ENCODE measurements around the gene CCDC187. TPM values are rescaled to one million over a fixed set of nuclear protein-coding genes. Genes with fewer than 3 reads are reported as not detected.

CCDC187 gene
- total RNA-seq, 2 donors from 2014 or later, result 0.30 to 0.48 TPM

DNA sequence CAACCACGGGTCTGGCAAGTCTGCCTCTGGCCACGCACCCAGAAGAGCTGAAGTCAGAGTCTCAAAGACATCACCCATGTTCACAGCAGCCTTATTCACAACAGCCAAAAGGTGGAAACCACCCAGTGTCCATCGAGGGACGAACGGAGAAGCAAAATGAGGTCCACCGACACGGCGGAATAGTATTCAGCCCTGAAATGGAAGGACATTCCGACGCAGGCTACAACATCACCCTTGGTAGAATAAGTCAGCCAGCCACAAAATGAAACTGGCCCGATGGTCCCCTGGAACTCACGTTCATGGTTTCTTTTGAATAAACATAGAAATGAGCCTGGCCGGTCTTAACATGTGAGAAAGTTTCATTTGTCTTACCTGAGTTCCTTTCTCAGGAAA lies 16.9 kb downstream of the CCDC187 start:
- intact Hi-C loops (cut with DNase I), result loop anchor here (10.0 kb wide), 1 partner anchor 112 kb away; no protein-coding TSS in a partner anchor
- TF ChIP-seq, protein P1, sequence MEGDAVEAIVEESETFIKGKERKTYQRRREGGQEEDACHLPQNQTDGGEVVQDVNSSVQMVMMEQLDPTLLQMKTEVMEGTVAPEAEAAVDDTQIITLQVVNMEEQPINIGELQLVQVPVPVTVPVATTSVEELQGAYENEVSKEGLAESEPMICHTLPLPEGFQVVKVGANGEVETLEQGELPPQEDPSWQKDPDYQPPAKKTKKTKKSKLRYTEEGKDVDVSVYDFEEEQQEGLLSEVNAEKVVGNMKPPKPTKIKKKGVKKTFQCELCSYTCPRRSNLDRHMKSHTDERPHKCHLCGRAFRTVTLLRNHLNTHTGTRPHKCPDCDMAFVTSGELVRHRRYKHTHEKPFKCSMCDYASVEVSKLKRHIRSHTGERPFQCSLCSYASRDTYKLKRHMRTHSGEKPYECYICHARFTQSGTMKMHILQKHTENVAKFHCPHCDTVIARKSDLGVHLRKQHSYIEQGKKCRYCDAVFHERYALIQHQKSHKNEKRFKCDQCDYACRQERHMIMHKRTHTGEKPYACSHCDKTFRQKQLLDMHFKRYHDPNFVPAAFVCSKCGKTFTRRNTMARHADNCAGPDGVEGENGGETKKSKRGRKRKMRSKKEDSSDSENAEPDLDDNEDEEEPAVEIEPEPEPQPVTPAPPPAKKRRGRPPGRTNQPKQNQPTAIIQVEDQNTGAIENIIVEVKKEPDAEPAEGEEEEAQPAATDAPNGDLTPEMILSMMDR (IDR thresholded peaks at IDR 0.05), result no peak
- no peak overlapping the region for H3K9ac ChIP-seq (ENCODE audit: low read depth in 2 of 2, low read length in 2 of 2)
- H3K9me3 ChIP-seq, result no peaks in the 10 kb centered on the region
- peaks cover 5% of the 10 kb centered on the region for H3K4me1 ChIP-seq
- H3K27me3 ChIP-seq, result no peaks in the 10 kb centered on the region
- no peak overlapping the region for H3K4me3 ChIP-seq
- no peak overlapping the region for H3K27ac ChIP-seq
- DNase-seq, result no peak
- H3K36me3 ChIP-seq, result no peaks in the 10 kb centered on the region

DNA sequence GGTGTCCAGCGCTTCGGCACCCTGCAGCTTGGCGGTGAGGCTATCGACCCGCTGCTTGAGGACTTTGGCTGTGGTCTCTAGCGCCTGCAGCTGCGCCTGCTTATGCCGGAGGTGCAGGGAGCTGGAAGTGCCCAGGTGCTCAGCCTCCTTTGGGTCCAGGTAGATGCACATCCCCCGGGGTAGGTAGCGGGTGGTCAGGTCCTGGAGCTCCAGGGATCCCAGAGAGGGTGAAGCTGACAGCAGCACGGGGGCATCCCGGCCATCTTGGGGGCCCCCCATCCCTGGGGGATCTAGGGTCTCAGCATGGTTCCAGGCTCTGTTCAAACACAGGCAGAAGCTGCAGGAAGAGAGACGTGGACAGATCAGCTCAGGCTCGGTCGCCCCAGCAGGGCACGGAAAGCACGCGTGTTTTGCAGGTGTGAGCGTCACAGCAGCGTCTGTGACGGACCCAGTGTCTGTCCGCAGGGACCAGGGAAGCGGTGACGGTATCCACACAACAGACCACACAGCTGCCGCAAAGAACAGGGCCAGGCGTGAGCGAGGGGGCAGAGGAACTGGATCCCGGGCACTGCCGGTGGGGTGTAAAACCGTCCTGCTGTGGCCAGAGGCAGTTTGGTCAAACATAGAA lies 17.4 kb downstream of the CCDC187 start:
- TF ChIP-seq, protein P1 (IDR thresholded peaks at IDR 0.05), result no peak
- intact Hi-C loops (cut with DNase I), result loop anchor here (10.0 kb wide), 1 partner anchor 112 kb away; no protein-coding TSS in a partner anchor
- DNase-seq, result no peak
- Histone ChIP-seq H3K27ac (no peak overlapping the region), H3K4me1 (peaks cover 5% of the 10 kb centered on the region), H3K9ac (ENCODE audit: low read depth in 2 of 2, low read length in 2 of 2) (no peak overlapping the region), H3K36me3 (no peaks in the 10 kb centered on the region), H3K4me3 (no peak overlapping the region), H3K27me3 (no peaks in the 10 kb centered on the region), H3K9me3 (no peaks in the 10 kb centered on the region)

DNA sequence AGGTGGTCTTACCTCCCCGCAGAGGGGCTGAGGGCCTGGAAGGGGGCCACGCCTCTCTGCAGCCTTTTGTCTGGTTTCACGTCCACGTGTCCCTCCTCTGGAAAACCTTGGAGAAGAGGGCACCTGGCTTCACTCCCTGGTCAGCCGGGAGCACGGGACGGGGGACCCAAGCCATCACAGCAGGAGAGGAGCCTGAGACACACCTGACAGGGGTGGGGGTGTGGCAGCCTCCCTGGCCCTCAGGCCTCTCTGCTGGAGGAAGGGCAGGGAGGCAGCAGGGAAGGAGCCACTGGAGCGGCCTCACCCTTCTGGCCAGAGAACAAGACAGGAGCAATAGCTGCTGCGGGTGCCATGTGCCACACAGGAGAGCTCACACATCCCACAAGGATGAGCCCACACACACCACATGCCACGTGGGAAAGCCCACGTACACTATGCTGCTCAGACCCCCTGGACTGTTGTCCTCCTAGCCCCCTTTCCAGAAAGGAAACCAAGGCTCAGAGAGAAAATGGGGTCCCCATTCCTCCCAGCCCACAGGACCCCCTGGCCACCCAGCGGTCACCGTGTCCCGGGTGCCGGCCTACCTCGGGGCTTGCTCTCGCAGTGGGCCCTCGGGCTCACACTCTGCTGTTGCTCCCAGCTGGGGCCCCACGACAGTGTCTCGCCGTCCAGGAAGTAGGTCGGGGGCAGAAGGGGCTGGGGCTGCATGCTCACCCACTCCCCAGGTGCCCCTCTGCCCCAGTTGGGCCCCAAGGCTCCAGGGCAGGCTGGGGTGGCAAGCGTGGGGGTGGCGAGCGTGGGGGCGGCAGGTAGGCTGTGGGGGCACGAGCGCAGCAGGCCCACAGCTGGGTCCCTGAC lies 18.2 kb downstream of the CCDC187 start:
- intact Hi-C loops (cut with DNase I), result loop anchor here (10.0 kb wide), 1 partner anchor 111 kb away; no protein-coding TSS in a partner anchor
- H3K4me1 ChIP-seq, result peaks cover 5% of the 10 kb centered on the region
- no peaks in the 10 kb centered on the region for H3K9me3 ChIP-seq
- H3K27me3 ChIP-seq, result no peaks in the 10 kb centered on the region
- no peak for DNase-seq
- H3K27ac ChIP-seq, result no peak overlapping the region
- H3K9ac ChIP-seq (ENCODE audit: low read depth in 2 of 2, low read length in 2 of 2), result no peak overlapping the region
- TF ChIP-seq, protein P1 (IDR thresholded peaks at IDR 0.05), result no peak
- H3K36me3 ChIP-seq, result no peaks in the 10 kb centered on the region
- H3K4me3 ChIP-seq, result no peak overlapping the region

DNA sequence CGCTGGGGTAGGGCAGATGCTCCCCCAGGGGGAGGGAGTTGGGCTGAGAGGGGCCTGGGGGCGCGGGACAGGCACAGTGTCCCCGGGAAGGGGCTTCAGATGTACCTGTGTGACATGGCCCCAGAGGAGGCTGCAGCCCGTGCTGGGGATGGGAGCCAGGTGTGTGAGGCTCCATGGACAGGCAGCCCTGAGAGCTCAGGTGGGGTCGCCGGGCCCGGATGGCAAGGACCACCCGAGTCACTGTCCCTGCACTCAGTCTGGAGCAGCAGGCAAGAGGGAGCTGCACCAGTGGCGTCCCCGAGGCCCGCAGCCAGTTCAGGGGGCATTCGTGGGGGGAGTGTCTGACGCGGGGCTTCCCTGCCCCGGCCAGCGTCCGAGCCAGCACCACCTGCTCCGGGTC lies 18.9 kb downstream of the CCDC187 start:
- no peaks in the 10 kb centered on the region for H3K27me3 ChIP-seq
- H3K4me1 ChIP-seq, result peaks cover 5% of the 10 kb centered on the region
- H3K9me3 ChIP-seq, result no peaks in the 10 kb centered on the region
- H3K27ac ChIP-seq, result no peak overlapping the region
- TF ChIP-seq, protein P1 (IDR thresholded peaks at IDR 0.05), result no peak
- no peak for DNase-seq
- intact Hi-C loops (cut with DNase I), result loop anchor here (10.0 kb wide), 1 partner anchor 110 kb away; no protein-coding TSS in a partner anchor
- no peaks in the 10 kb centered on the region for H3K36me3 ChIP-seq
- H3K9ac ChIP-seq (ENCODE audit: low read depth in 2 of 2, low read length in 2 of 2), result no peak overlapping the region
- no peak overlapping the region for H3K4me3 ChIP-seq

DNA sequence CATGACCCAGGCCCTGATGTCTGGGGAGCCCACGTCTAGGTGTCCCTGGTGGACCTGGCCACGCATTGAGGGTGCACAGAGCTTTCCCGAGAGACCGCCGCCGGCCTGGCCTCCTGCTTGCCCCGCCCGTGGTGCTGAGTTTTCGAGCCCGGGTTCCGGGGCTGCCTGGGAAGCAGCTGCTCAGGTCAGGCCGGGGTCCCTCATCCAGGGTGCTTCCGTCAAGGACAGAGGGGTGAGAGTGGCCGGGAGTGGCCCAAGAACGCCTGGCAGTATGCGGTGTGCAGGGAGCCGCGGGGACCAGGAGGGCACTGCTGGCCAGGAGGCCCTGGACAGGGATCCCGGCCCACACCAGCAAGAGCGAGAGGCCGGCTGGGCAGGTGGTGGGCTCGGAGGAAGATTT lies 19.6 kb downstream of the CCDC187 start:
- H3K9me3 ChIP-seq, result no peaks in the 10 kb centered on the region
- H3K9ac ChIP-seq (ENCODE audit: low read depth in 2 of 2, low read length in 2 of 2), result no peak overlapping the region
- no peak overlapping the region for H3K27ac ChIP-seq
- H3K4me3 ChIP-seq, result no peak overlapping the region
- H3K36me3 ChIP-seq, result no peaks in the 10 kb centered on the region
- TF ChIP-seq, protein P1 (IDR thresholded peaks at IDR 0.05), result no peak
- intact Hi-C loops (cut with DNase I), result loop anchor here (10.0 kb wide), 1 partner anchor 110 kb away; no protein-coding TSS in a partner anchor
- no peaks in the 10 kb centered on the region for H3K27me3 ChIP-seq
- peaks cover 5% of the 10 kb centered on the region for H3K4me1 ChIP-seq
- no peak for DNase-seq

Data from colonic mucosa (tissue), 4 donors.